Stimulated activated CD4-positive, alpha-beta T cell treated with anti-CD3 and anti-CD28 coated beads, TNF-alpha, amount 100 ng/mL, for 24 hours (primary cell): ENCODE measurements around the gene PMEL.
"Not testable (repeated sequence)": the region's sequence is repeated elsewhere in the genome, so short reads cannot be mapped to it uniquely, and the experiment has no call there.

Experiments
- DNase-seq, 3 experiments: peaks; one replicate each; pipeline ENCODE4 v3.0.0-alpha.2; 2020; ENCODE audit warnings: low read depth in 3 of 3

PMEL gene

GRCh38 chr12:55923648-55924047 lies 42.2 kb downstream of the PMEL start:
- DNase-seq = not testable (repeated sequence)

- no peak for DNase-seq
These were observed 43.7 kb downstream of the PMEL start for GRCh38 chr12:55922126-55922525.

- DNase-seq = not testable (repeated sequence)
These were observed 46.8 kb downstream of the PMEL start for GRCh38 chr12:55919032-55919431.

- no peak for DNase-seq
These were observed 50.4 kb downstream of the PMEL start for GRCh38 chr12:55915482-55915859.

GRCh38 chr12:55912908-55913307 lies 52.9 kb downstream of the PMEL start:
- DNase-seq = no peak

GRCh38 chr12:55909513-55909884 lies 56.3 kb downstream of the PMEL start:
- DNase-seq = no peak

- DNase-seq = no peak
These were observed 56.9 kb downstream of the PMEL start for GRCh38 chr12:55908726-55909512.

- no peak for DNase-seq
These were observed 59.8 kb downstream of the PMEL start for GRCh38 chr12:55906056-55906455.
